DOHH2 (cell line): ENCODE results near the gene KIF9.

Experiments
- CTCF ChIP-seq: fragments of 200-600 bp; sonication (generic); IDR thresholded peaks from one replicate; pipeline ENCODE4 v1.5.1; 2014; ENCODE audit warnings: antibody characterized with exemption, mild to moderate bottlenecking, low read depth, low read length; ENCODE audit not compliant: poor library complexity, severe bottlenecking
- EZH2phosphoT487 ChIP-seq: fragments of 200-600 bp; sonication (generic); IDR thresholded peaks from 2 replicates; pipeline ENCODE4 v1.6.1; 2017; ENCODE audit warnings: borderline replicate concordance, mild to moderate bottlenecking, antibody characterized with exemption, low read length, moderate library complexity, mixed read lengths

GRCh38 chr3:47270526-47270925 lies 12.1 kb downstream of the KIF9 start:
- TF ChIP-seq CTCF (no peak), EZH2phosphoT487 (no peak)
